ENCODE data around the gene L3MBTL3.

L3MBTL3 gene

DNA sequence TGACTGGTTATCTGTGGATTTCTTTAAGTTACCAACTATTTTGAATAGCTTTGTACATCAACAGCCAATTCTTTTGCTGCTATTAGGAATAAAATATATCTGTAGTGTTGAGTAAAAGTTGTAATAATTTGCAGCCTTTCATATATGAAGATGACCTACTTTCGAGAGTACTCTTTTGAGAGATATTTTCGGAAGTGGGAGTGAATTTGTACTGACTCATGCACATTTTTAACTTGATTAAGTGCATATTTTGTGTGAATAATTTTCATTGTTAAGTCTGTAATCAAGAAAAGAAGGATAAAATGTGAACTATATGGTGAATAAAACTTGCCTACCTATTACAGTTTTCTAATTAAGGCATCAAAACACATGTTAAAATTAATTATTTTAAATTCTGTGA is 51.9 kb downstream of the L3MBTL3 start:
- Histone ChIP-seq H3K4me3 (ENCODE audit: low read length) (no peak overlapping the region), H3K36me3 (ENCODE audit: control insufficient read depth, insufficient read depth, low read length) (no peaks in the 10 kb centered on the region), H3K9me3 (ENCODE audit: control insufficient read depth, insufficient read depth, low read length) (no peaks in the 10 kb centered on the region), H3K4me1 (ENCODE audit: control insufficient read depth, insufficient read depth, low read length) (no peaks in the 10 kb centered on the region), H3K27me3 (ENCODE audit: control insufficient read depth, insufficient read depth, low read length) (no peaks in the 10 kb centered on the region), H3K27ac (ENCODE audit: low read length) (no peak overlapping the region)
- DNase-seq (ENCODE audit: low read depth, low spot score): no peak
- no CpG with 5 or more reads among the region's 2 CpGs for WGBS (ENCODE audit: insufficient coverage, insufficient read length)

GRCh38 chr6:130070792-130071191 is 52.4 kb downstream of the L3MBTL3 start:
- no peaks in the 10 kb centered on the region for H3K4me1 ChIP-seq (ENCODE audit: control insufficient read depth, insufficient read depth, low read length)
- H3K9me3 ChIP-seq (ENCODE audit: control insufficient read depth, insufficient read depth, low read length): no peaks in the 10 kb centered on the region
- H3K27ac ChIP-seq (ENCODE audit: low read length): no peak overlapping the region
- WGBS (ENCODE audit: insufficient coverage, insufficient read length): no CpG with 5 or more reads among the region's 6 CpGs
- no peaks in the 10 kb centered on the region for H3K36me3 ChIP-seq (ENCODE audit: control insufficient read depth, insufficient read depth, low read length)
- no peak overlapping the region for H3K4me3 ChIP-seq (ENCODE audit: low read length)
- no peaks in the 10 kb centered on the region for H3K27me3 ChIP-seq (ENCODE audit: control insufficient read depth, insufficient read depth, low read length)
- DNase-seq (ENCODE audit: low read depth, low spot score): no peak

- no peak overlapping the region for H3K27ac ChIP-seq (ENCODE audit: low read length)
Measured at GRCh38 chr6:130075879-130076460, 57.6 kb downstream of the L3MBTL3 start.

DNA sequence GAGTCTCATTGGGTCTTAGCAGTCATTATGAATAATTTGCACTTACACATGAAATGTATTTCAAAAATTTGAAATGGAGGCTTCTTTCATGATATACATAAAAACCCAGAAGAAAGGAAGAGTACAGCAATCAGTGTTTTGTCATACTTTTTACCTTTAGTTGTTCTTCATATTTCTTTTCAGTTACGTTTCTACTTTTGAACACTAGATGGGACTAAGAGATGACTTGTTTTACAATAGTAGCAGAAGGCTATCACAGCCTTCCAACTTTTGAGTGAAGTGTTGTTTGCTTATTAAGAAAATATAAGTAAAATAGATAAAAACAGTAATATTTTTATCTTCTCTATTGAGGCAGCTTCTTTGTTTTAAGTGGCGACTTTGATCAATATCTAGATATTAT is 58.1 kb downstream of the L3MBTL3 start:
- no peak for DNase-seq (ENCODE audit: low read depth, low spot score)
- Histone ChIP-seq H3K27me3 (ENCODE audit: control insufficient read depth, insufficient read depth, low read length) (no peaks in the 10 kb centered on the region), H3K36me3 (ENCODE audit: control insufficient read depth, insufficient read depth, low read length) (no peaks in the 10 kb centered on the region), H3K9me3 (ENCODE audit: control insufficient read depth, insufficient read depth, low read length) (no peaks in the 10 kb centered on the region), H3K4me3 (ENCODE audit: low read length) (no peak overlapping the region), H3K27ac (ENCODE audit: low read length) (no peak overlapping the region), H3K4me1 (ENCODE audit: control insufficient read depth, insufficient read depth, low read length) (no peaks in the 10 kb centered on the region)
- WGBS (ENCODE audit: insufficient coverage, insufficient read length): no CpG with 5 or more reads among the region's 2 CpGs

More at GRCh38 chr6:130075879-130076460, 57.6 kb downstream of the L3MBTL3 start:
- H3K9me3 ChIP-seq (ENCODE audit: control insufficient read depth, insufficient read depth, low read length): no peaks in the 10 kb centered on the region
- H3K4me3 ChIP-seq (ENCODE audit: low read length): no peak overlapping the region
- DNase-seq (ENCODE audit: low read depth, low spot score): no peak
- no peaks in the 10 kb centered on the region for H3K4me1 ChIP-seq (ENCODE audit: control insufficient read depth, insufficient read depth, low read length)
- H3K36me3 ChIP-seq (ENCODE audit: control insufficient read depth, insufficient read depth, low read length): no peaks in the 10 kb centered on the region
- WGBS (ENCODE audit: insufficient coverage, insufficient read length): 100% methylated on average over 1 of the region's 3 CpGs
- no peaks in the 10 kb centered on the region for H3K27me3 ChIP-seq (ENCODE audit: control insufficient read depth, insufficient read depth, low read length)

DNA sequence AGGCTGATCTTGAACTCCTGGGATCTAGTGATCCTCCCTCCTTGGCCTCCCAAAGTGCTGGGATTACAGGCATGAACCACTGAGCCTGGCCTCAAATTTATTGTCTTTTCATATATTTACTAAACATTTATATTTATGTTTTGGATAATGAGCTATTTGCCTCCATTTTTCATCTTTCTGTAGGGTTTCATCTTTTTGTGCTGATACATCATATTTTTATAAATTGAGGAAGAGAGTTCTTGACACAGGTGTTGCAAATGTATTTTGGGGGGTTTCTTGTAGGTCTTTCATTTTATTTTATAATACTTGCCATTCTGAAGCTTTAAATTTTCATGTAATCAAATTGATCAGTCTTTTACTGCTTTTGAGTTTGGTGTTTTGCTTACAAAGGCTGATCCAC is 72.4 kb downstream of the L3MBTL3 start:
- H3K9me3 ChIP-seq (ENCODE audit: control insufficient read depth, insufficient read depth, low read length): no peaks in the 10 kb centered on the region

GRCh38 chr6:130093546-130093945 is 75.2 kb downstream of the L3MBTL3 start:
- no peak for DNase-seq (ENCODE audit: low read depth, low spot score)
- H3K36me3 ChIP-seq (ENCODE audit: control insufficient read depth, insufficient read depth, low read length): no peaks in the 10 kb centered on the region
- H3K27ac ChIP-seq (ENCODE audit: low read length): no peak overlapping the region
- no CpG with 5 or more reads among the region's 1 CpG for WGBS (ENCODE audit: insufficient coverage, insufficient read length)
- no peaks in the 10 kb centered on the region for H3K9me3 ChIP-seq (ENCODE audit: control insufficient read depth, insufficient read depth, low read length)
- no peak overlapping the region for H3K4me3 ChIP-seq (ENCODE audit: low read length)
- H3K27me3 ChIP-seq (ENCODE audit: control insufficient read depth, insufficient read depth, low read length): no peaks in the 10 kb centered on the region
- H3K4me1 ChIP-seq (ENCODE audit: control insufficient read depth, insufficient read depth, low read length): no peaks in the 10 kb centered on the region

More for the DNA sequence above, 72.4 kb downstream of the L3MBTL3 start:
- Histone ChIP-seq H3K27ac (ENCODE audit: low read length) (no peak overlapping the region), H3K27me3 (ENCODE audit: control insufficient read depth, insufficient read depth, low read length) (no peaks in the 10 kb centered on the region), H3K4me3 (ENCODE audit: low read length) (no peak overlapping the region), H3K36me3 (ENCODE audit: control insufficient read depth, insufficient read depth, low read length) (no peaks in the 10 kb centered on the region), H3K4me1 (ENCODE audit: control insufficient read depth, insufficient read depth, low read length) (no peaks in the 10 kb centered on the region)
- DNase-seq (ENCODE audit: low read depth, low spot score): no peak

GRCh38 chr6:130098317-130098716 is 79.9 kb downstream of the L3MBTL3 start:
- H3K4me1 ChIP-seq (ENCODE audit: control insufficient read depth, insufficient read depth, low read length): no peaks in the 10 kb centered on the region
- no CpG with 5 or more reads among the region's 4 CpGs for WGBS (ENCODE audit: insufficient coverage, insufficient read length)

DNA sequence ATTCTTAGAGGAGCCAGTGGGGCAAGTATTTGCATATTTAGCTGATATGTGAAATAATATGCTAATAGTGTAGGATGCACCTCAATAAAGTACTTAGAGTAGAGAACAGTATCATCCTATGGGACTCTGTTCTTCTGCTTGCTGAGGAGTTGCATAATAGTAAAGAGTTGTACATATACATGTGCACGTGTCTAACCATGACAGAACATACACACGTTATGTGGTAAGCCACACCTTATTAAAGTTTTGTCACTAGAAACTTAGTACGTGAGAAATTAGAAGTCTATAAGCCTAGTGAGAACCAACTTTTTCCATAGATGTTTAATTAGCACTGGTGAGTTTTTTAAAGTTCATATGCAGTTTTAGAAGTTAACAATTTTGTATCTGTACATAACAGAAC is 80.7 kb downstream of the L3MBTL3 start:
- no peak overlapping the region for H3K4me3 ChIP-seq (ENCODE audit: low read length)
- H3K9me3 ChIP-seq (ENCODE audit: control insufficient read depth, insufficient read depth, low read length): no peaks in the 10 kb centered on the region
- H3K27me3 ChIP-seq (ENCODE audit: control insufficient read depth, insufficient read depth, low read length): no peaks in the 10 kb centered on the region
- no peaks in the 10 kb centered on the region for H3K36me3 ChIP-seq (ENCODE audit: control insufficient read depth, insufficient read depth, low read length)
- no peak overlapping the region for H3K27ac ChIP-seq (ENCODE audit: low read length)
- no CpG with 5 or more reads among the region's 3 CpGs for WGBS (ENCODE audit: insufficient coverage, insufficient read length)
- no peak for DNase-seq (ENCODE audit: low read depth, low spot score)
- H3K4me1 ChIP-seq (ENCODE audit: control insufficient read depth, insufficient read depth, low read length): no peaks in the 10 kb centered on the region

More at GRCh38 chr6:130098317-130098716, 79.9 kb downstream of the L3MBTL3 start:
- Histone ChIP-seq H3K4me3 (ENCODE audit: low read length) (no peak overlapping the region), H3K27ac (ENCODE audit: low read length) (no peak overlapping the region), H3K36me3 (ENCODE audit: control insufficient read depth, insufficient read depth, low read length) (no peaks in the 10 kb centered on the region), H3K9me3 (ENCODE audit: control insufficient read depth, insufficient read depth, low read length) (no peaks in the 10 kb centered on the region), H3K27me3 (ENCODE audit: control insufficient read depth, insufficient read depth, low read length) (no peaks in the 10 kb centered on the region)
- no peak for DNase-seq (ENCODE audit: low read depth, low spot score)

GRCh38 chr6:130105996-130106704 is 87.8 kb downstream of the L3MBTL3 start:
- Histone ChIP-seq H3K27ac (ENCODE audit: low read length) (no peak overlapping the region), H3K4me3 (ENCODE audit: low read length) (no peak overlapping the region), H3K27me3 (ENCODE audit: control insufficient read depth, insufficient read depth, low read length) (no peaks in the 10 kb centered on the region), H3K36me3 (ENCODE audit: control insufficient read depth, insufficient read depth, low read length) (no peaks in the 10 kb centered on the region), H3K4me1 (ENCODE audit: control insufficient read depth, insufficient read depth, low read length) (no peaks in the 10 kb centered on the region), H3K9me3 (ENCODE audit: control insufficient read depth, insufficient read depth, low read length) (no peaks in the 10 kb centered on the region)
- no peak for DNase-seq (ENCODE audit: low read depth, low spot score)
- WGBS (ENCODE audit: insufficient coverage, insufficient read length): no CpG with 5 or more reads among the region's 4 CpGs

GRCh38 chr6:130107710-130108109 is 89.3 kb downstream of the L3MBTL3 start:
- WGBS (ENCODE audit: insufficient coverage, insufficient read length): no CpG with 5 or more reads among the region's 1 CpG
- no peak overlapping the region for H3K27ac ChIP-seq (ENCODE audit: low read length)

GRCh38 chr6:130111031-130111430 is 92.7 kb downstream of the L3MBTL3 start:
- H3K36me3 ChIP-seq (ENCODE audit: control insufficient read depth, insufficient read depth, low read length): no peaks in the 10 kb centered on the region
- no peak overlapping the region for H3K4me3 ChIP-seq (ENCODE audit: low read length)
- no CpG with 5 or more reads among the region's 1 CpG for WGBS (ENCODE audit: insufficient coverage, insufficient read length)
- no peak for DNase-seq (ENCODE audit: low read depth, low spot score)
- no peaks in the 10 kb centered on the region for H3K4me1 ChIP-seq (ENCODE audit: control insufficient read depth, insufficient read depth, low read length)
- no peaks in the 10 kb centered on the region for H3K27me3 ChIP-seq (ENCODE audit: control insufficient read depth, insufficient read depth, low read length)
- no peak overlapping the region for H3K27ac ChIP-seq (ENCODE audit: low read length)
- no peaks in the 10 kb centered on the region for H3K9me3 ChIP-seq (ENCODE audit: control insufficient read depth, insufficient read depth, low read length)

More at GRCh38 chr6:130107710-130108109, 89.3 kb downstream of the L3MBTL3 start:
- H3K4me3 ChIP-seq (ENCODE audit: low read length): no peak overlapping the region
- no peaks in the 10 kb centered on the region for H3K9me3 ChIP-seq (ENCODE audit: control insufficient read depth, insufficient read depth, low read length)
- H3K36me3 ChIP-seq (ENCODE audit: control insufficient read depth, insufficient read depth, low read length): no peaks in the 10 kb centered on the region
- DNase-seq (ENCODE audit: low read depth, low spot score): no peak
- H3K27me3 ChIP-seq (ENCODE audit: control insufficient read depth, insufficient read depth, low read length): no peaks in the 10 kb centered on the region
- H3K4me1 ChIP-seq (ENCODE audit: control insufficient read depth, insufficient read depth, low read length): no peaks in the 10 kb centered on the region
